HuH-7.5 (cell line): ENCODE results near the gene DAZAP2.

Experiments used
- DNase-seq: peaks from one replicate; pipeline ENCODE4 v3.0.0; 2011; ENCODE audit warnings: low spot score

Gene DAZAP2

GRCh38 chr12:51238510-51239334 is at the start of gene DAZAP2:
DAZAP2 (plus strand) TSS chr12:51238826; CDS start chr12:51238908, 82 bp downstream.
- DNase-seq: peak; percentile 92

GRCh38 chr12:51189790-51190355 is 48.8 kb upstream of the DAZAP2 start:
- DNase-seq: no peak

- DNase-seq: no peak
Observed at GRCh38 chr12:51190820-51191219, 47.8 kb upstream of the DAZAP2 start.

GRCh38 chr12:51191516-51192283 is 46.9 kb upstream of the DAZAP2 start:
- DNase-seq: no peak

- DNase-seq: no peak
Observed at GRCh38 chr12:51192284-51192671, 46.3 kb upstream of the DAZAP2 start.

- DNase-seq: no peak
Observed at GRCh38 chr12:51195841-51196240, 42.8 kb upstream of the DAZAP2 start.

GRCh38 chr12:51196547-51196946 is 42.1 kb upstream of the DAZAP2 start:
- DNase-seq: no peak

- DNase-seq: no peak
Observed at GRCh38 chr12:51197736-51198567, 40.7 kb upstream of the DAZAP2 start.

- DNase-seq: peak; percentile 49
Observed at GRCh38 chr12:51198568-51199365, 39.9 kb upstream of the DAZAP2 start.

- DNase-seq: no peak
Observed at GRCh38 chr12:51199366-51199945, 39.2 kb upstream of the DAZAP2 start.

GRCh38 chr12:51200156-51200555 is 38.5 kb upstream of the DAZAP2 start:
- DNase-seq: no peak

GRCh38 chr12:51200806-51201205 is 37.8 kb upstream of the DAZAP2 start:
- DNase-seq: no peak

- DNase-seq: no peak
Observed at GRCh38 chr12:51202718-51203117, 35.9 kb upstream of the DAZAP2 start.

- no peak for DNase-seq
Observed at GRCh38 chr12:51205350-51205749, 33.3 kb upstream of the DAZAP2 start.

- DNase-seq: no peak
Observed at GRCh38 chr12:51208016-51208660, 30.5 kb upstream of the DAZAP2 start.

- no peak for DNase-seq
Observed at GRCh38 chr12:51209259-51209658, 29.4 kb upstream of the DAZAP2 start.

GRCh38 chr12:51210690-51211395 is 27.8 kb upstream of the DAZAP2 start:
- DNase-seq: no peak

GRCh38 chr12:51214895-51215294 is 23.7 kb upstream of the DAZAP2 start:
- no peak for DNase-seq

- no peak for DNase-seq
Observed at GRCh38 chr12:51216642-51217041, 22.0 kb upstream of the DAZAP2 start.
